Keratinocyte (primary cell): ENCODE results near the gene PIM3.

ENCODE experiments used
- EZH2 ChIP-seq: IDR thresholded peaks from one replicate; pipeline ENCODE4 v1.6.1; 2012; ENCODE audit warnings: inconsistent platforms, mild to moderate bottlenecking, low read length, moderate library complexity
- TF ChIP-seq, protein P1 (sequence below), 3 experiments: IDR thresholded peaks in 1 of 3; conservative IDR thresholded peaks in 1 of 3; optimal IDR thresholded peaks in 1 of 3; 2 replicates in 2 of 3; 3 replicates in 1 of 3; pipeline versions ENCODE3 to v1.5.1; 2011; ENCODE audit warnings: low read length in 3 of 3, mild to moderate bottlenecking in 3 of 3, moderate library complexity in 2 of 3, control low read depth in 1 of 3, inconsistent platforms in 1 of 3; ENCODE audit not compliant: insufficient read depth in 2 of 3; ENCODE audit errors: extremely low read depth in 1 of 3

DNA sequence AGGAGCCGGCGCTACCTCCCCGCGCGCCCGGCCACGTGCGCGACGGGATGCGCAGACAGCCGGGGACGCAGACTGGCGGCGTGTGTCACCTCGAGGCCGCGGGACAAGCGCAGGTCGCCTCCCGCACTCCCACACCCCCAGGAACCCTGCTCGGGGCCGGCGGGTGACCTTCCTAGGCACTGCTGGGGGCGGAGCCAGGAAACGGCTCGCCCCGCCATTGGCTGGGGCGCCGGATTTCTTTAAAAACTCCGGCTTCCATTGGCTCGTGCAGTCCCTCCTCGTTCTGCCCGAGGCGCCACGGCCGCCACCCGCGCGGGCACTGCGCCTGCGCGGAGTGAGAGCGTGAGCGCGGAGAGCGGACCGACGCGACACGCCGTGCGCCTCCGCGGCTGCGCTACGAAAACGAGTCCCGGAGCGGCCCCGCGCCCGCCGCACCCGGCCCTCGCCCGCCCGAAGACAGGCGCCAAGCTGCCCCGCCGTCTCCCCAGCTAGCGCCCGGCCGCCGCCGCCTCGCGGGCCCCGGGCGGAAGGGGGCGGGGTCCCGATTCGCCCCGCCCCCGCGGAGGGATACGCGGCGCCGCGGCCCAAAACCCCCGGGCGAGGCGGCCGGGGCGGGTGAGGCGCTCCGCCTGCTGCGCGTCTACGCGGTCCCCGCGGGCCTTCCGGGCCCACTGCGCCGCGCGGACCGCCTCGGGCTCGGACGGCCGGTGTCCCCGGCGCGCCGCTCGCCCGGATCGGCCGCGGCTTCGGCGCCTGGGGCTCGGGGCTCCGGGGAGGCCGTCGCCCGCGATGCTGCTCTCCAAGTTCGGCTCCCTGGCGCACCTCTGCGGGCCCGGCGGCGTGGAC lies at the start of gene PIM3:
- TF ChIP-seq, protein P1, sequence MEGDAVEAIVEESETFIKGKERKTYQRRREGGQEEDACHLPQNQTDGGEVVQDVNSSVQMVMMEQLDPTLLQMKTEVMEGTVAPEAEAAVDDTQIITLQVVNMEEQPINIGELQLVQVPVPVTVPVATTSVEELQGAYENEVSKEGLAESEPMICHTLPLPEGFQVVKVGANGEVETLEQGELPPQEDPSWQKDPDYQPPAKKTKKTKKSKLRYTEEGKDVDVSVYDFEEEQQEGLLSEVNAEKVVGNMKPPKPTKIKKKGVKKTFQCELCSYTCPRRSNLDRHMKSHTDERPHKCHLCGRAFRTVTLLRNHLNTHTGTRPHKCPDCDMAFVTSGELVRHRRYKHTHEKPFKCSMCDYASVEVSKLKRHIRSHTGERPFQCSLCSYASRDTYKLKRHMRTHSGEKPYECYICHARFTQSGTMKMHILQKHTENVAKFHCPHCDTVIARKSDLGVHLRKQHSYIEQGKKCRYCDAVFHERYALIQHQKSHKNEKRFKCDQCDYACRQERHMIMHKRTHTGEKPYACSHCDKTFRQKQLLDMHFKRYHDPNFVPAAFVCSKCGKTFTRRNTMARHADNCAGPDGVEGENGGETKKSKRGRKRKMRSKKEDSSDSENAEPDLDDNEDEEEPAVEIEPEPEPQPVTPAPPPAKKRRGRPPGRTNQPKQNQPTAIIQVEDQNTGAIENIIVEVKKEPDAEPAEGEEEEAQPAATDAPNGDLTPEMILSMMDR (optimal IDR thresholded peaks at IDR 0.05 in 1 of 3, IDR thresholded peaks at IDR 0.05 in 1 of 3, conservative IDR thresholded peaks at IDR 0.05 in 1 of 3; ENCODE audit: extremely low read depth in 1 of 3, insufficient read depth in 2 of 3, low read length in 3 of 3): no peak
- TF ChIP-seq EZH2: no peak
